B cell (primary cell): ENCODE measurements around the gene SLF2. TPM values are rescaled to one million over a fixed set of nuclear protein-coding genes. Genes with fewer than 3 reads are reported as not detected.
"Not testable (repeated sequence)": the region's sequence is repeated elsewhere in the genome, so short reads cannot be mapped to it uniquely, and the experiment has no call there.

Source experiments
- ATAC-seq: fragments of 200-7000 bp; cut with Tn5 transposase; one replicate; pipeline ENCODE4 v1.10.0; 2021; ENCODE audit warnings: low read depth, mild to moderate bottlenecking, moderate number of reproducible peaks, moderate library complexity
- CTCF ChIA-PET: fragments of 350-600 bp; sonication (Branson Sonifier 250); formaldehyde crosslinking; loops from one replicate; lab custom pipeline; 2021; ENCODE audit warnings: antibody characterized with exemption, inconsistent platforms; lab: Charles Lee
- POLR2A ChIA-PET: fragments of 350-600 bp; sonication (Branson Sonifier 250); formaldehyde crosslinking; loops from one replicate; lab custom pipeline; 2021; ENCODE audit warnings: antibody characterized with exemption; lab: Charles Lee
- DNase-seq: peaks from one replicate; pipeline ENCODE4 v3.0.0; 2013
- H2AFZ ChIP-seq: 2 replicates; pipeline ENCODE4 v1.6.1; 2012; ENCODE audit warnings: mild to moderate bottlenecking, low read depth, low read length; ENCODE audit not compliant: insufficient read depth, poor library complexity, severe bottlenecking
- H3K27ac ChIP-seq, 2 donors: 1 replicate in 1 of 2; 2 replicates in 1 of 2; pipeline ENCODE4 v1.5.1; 2012 to 2013; ENCODE audit warnings: low read length in 2 of 2, mild to moderate bottlenecking in 2 of 2, moderate library complexity in 1 of 2
- H3K27me3 ChIP-seq, 4 experiments: fragments of 200-600 bp in 1 of 4; sonication (generic) in 1 of 4; replicated peaks in 1 of 4; 1 replicate in 2 of 4; 2 replicates in 2 of 4; pipeline versions ENCODE4 v1.6.1 to v1.7.0; 2013 to 2016; ENCODE audit warnings: low read length in 3 of 4, mild to moderate bottlenecking in 2 of 4, mixed read lengths in 1 of 4, moderate library complexity in 1 of 4; ENCODE audit not compliant: insufficient read depth in 4 of 4, control insufficient read depth in 3 of 4; ENCODE audit errors: control extremely low read depth in 1 of 4
- H3K36me3 ChIP-seq, 2 experiments: replicated peaks in 1 of 2; 1 replicate in 1 of 2; 2 replicates in 1 of 2; pipeline versions ENCODE4 v1.6.1 to v1.7.1; 2013; ENCODE audit warnings: low read length in 1 of 2; ENCODE audit not compliant: insufficient read depth in 2 of 2, control insufficient read depth in 1 of 2; ENCODE audit errors: control extremely low read depth in 1 of 2, extremely low read depth in 1 of 2
- H3K4me1 ChIP-seq, 2 donors: fragments of 200-600 bp in 1 of 2; sonication (generic) in 1 of 2; 1 replicate in 1 of 2; 2 replicates in 1 of 2; pipeline versions ENCODE4 v1.5.1 to v1.6.1; 2013 to 2017; ENCODE audit warnings: low read length in 2 of 2; ENCODE audit not compliant: control insufficient read depth in 2 of 2, insufficient read depth in 2 of 2
- H3K4me2 ChIP-seq: replicated peaks from 2 replicates; pipeline ENCODE3; 2012; ENCODE audit warnings: mild to moderate bottlenecking, low read depth, low read length; ENCODE audit not compliant: poor library complexity, severe bottlenecking
- H3K4me3 ChIP-seq, 5 experiments: fragments of 200-600 bp in 1 of 5; sonication (generic) in 1 of 5; 1 replicate in 3 of 5; 2 replicates in 2 of 5; pipeline versions ENCODE4 v1.5.1 to v1.7.0; 2011 to 2016; ENCODE audit warnings: low read length in 4 of 5, mild to moderate bottlenecking in 4 of 5, low read depth in 2 of 5, control low read depth in 1 of 5, moderate library complexity in 1 of 5; ENCODE audit not compliant: insufficient read depth in 1 of 5; ENCODE audit errors: control extremely low read depth in 1 of 5, extremely low read depth in 1 of 5
- H3K79me2 ChIP-seq: fragments of 200-600 bp; sonication (generic); one replicate; pipeline ENCODE4 v1.6.0; 2016; ENCODE audit warnings: low read length; ENCODE audit not compliant: control insufficient read depth, insufficient read depth
- H3K9ac ChIP-seq: fragments of 200-600 bp; sonication (generic); 2 replicates; pipeline ENCODE4 v1.6.1; 2017; ENCODE audit warnings: mild to moderate bottlenecking, low read length, moderate library complexity
- H3K9me3 ChIP-seq, 3 donors: one replicate each; pipeline versions ENCODE4 v1.6.1 to v1.7.1; 2013; ENCODE audit warnings: low read length in 2 of 3; ENCODE audit not compliant: control insufficient read depth in 2 of 3, insufficient read depth in 1 of 3; ENCODE audit errors: control extremely low read depth in 1 of 3
- H4K20me1 ChIP-seq: 2 replicates; pipeline ENCODE4 v1.6.0; 2012; ENCODE audit warnings: mild to moderate bottlenecking, low read length; ENCODE audit not compliant: insufficient read depth, control insufficient read depth, poor library complexity, severe bottlenecking
- H3K27ac Mint-ChIP-seq: one replicate; pipeline ENCODE4 v1.8.0; 2021; ENCODE audit warnings: mixed read lengths
- H3K27me3 Mint-ChIP-seq: one replicate; pipeline ENCODE4 v1.8.0; 2021; ENCODE audit warnings: mixed read lengths
- H3K4me1 Mint-ChIP-seq: one replicate; pipeline ENCODE4 v1.8.0; 2021; ENCODE audit warnings: mixed read lengths
- H3K4me3 Mint-ChIP-seq: one replicate; pipeline ENCODE4 v1.8.0; 2021; ENCODE audit warnings: mixed read lengths
- H3K9me3 Mint-ChIP-seq: one replicate; pipeline ENCODE4 v1.8.0; 2022; ENCODE audit warnings: mixed read lengths; ENCODE audit not compliant: insufficient read depth
- CTCF ChIP-seq: fragments of 200-600 bp; IDR thresholded peaks from one replicate; pipeline ENCODE4 v1.8.0; 2022; ENCODE audit warnings: antibody characterized with exemption, mild to moderate bottlenecking
- EZH2 ChIP-seq: IDR thresholded peaks from 2 replicates; pipeline ENCODE4 v1.6.1; 2012; ENCODE audit warnings: borderline replicate concordance, low read depth, mild to moderate bottlenecking, moderate library complexity, low read length; ENCODE audit not compliant: insufficient read depth, poor library complexity, severe bottlenecking
- WGBS: methylation state at CpG from one replicate; pipeline ENCODE4 v1.1.5; 2013; ENCODE audit warnings: missing lambda C conversion rate; ENCODE audit not compliant: insufficient coverage; 5-methylcytosine and 5-hydroxymethylcytosine counted together
- intact Hi-C: fragments of 100-400 bp; cut with micrococcal nuclease; formaldehyde crosslinking; loops from one replicate; pipeline ENCODE4 v1.10.0; 2022
- polyA plus RNA-seq: library from polyadenylated mRNA; depleted of rRNA; stranded (reverse); fragments of >200 nt; gene quantifications from 2 replicates; pipeline ENCODE4 v1.2.3, GENCODE V29; 2012
- total RNA-seq, 2 donors: library from RNA; stranded (reverse); fragments of 120-200 nt in 1 of 2; gene quantifications; 1 replicate in 1 of 2; 2 replicates in 1 of 2; pipeline versions ENCODE4 v1.2.3 to v1.2.4, GENCODE V29; 2013 to 2022

The SLF2 gene
- total and polyA plus RNA-seq, 2 donors (not counting 1 experiment from before 2014, with no cell fraction given) = 11.8 to 65.6 TPM

- no peak overlapping the region for H3K27ac ChIP-seq
- no peak overlapping the region for H3K4me2 ChIP-seq
- H3K9me3 ChIP-seq = no peaks in the 10 kb centered on the region
- H3K9me3 Mint-ChIP-seq = no peaks in the 10 kb centered on the region
- no peaks in the 10 kb centered on the region for H3K79me2 ChIP-seq
- POLR2A ChIA-PET = no interaction called here
- no peaks in the 10 kb centered on the region for H3K4me1 ChIP-seq
- no peak for DNase-seq
- no peaks in the 10 kb centered on the region for H3K36me3 ChIP-seq
- H3K27me3 Mint-ChIP-seq = peaks cover 4% of the 10 kb centered on the region
- H3K4me3 Mint-ChIP-seq = no peak overlapping the region
- intact Hi-C loops = no loop called here
- no peaks in the 10 kb centered on the region for H3K4me1 Mint-ChIP-seq
- no peak for ATAC-seq
- WGBS = 86% methylated on average over 23 of the region's 23 CpGs
- no peak overlapping the region for H3K27ac Mint-ChIP-seq
- H3K9ac ChIP-seq = no peak overlapping the region
- H4K20me1 ChIP-seq = no peaks in the 10 kb centered on the region
- H3K4me3 ChIP-seq = no peak overlapping the region
- no peak overlapping the region for H2AFZ ChIP-seq
- peaks cover 0 to 6% (median under 1%) of the 10 kb centered on the region in 4 experiments for H3K27me3 ChIP-seq
- no peak for TF ChIP-seq CTCF
- TF ChIP-seq EZH2 = no peak
- CTCF ChIA-PET = no interaction called here
Measured at GRCh38 chr10:100882671-100883311, 30.0 kb upstream of the SLF2 start.

- Histone ChIP-seq H3K27me3 (peaks cover 0 to 6% (median 0%) of the 10 kb centered on the region in 4 experiments), H3K36me3 (no peaks in the 10 kb centered on the region), H4K20me1 (no peaks in the 10 kb centered on the region), H3K4me3 (no peak overlapping the region), H3K79me2 (no peaks in the 10 kb centered on the region), H3K4me1 (no peaks in the 10 kb centered on the region), H3K27ac (no peak overlapping the region), H2AFZ (no peak overlapping the region), H3K9me3 (no peaks in the 10 kb centered on the region), H3K4me2 (no peak overlapping the region), H3K9ac (no peak overlapping the region)
- CTCF ChIA-PET = no interaction called here
- peaks cover 2% of the 10 kb centered on the region for H3K27me3 Mint-ChIP-seq
- H3K4me1 Mint-ChIP-seq = no peaks in the 10 kb centered on the region
- no peak for TF ChIP-seq EZH2
- no peak for TF ChIP-seq CTCF
- no peaks in the 10 kb centered on the region for H3K9me3 Mint-ChIP-seq
- intact Hi-C loops = no loop called here
- H3K4me3 Mint-ChIP-seq = no peak overlapping the region
- no peak for ATAC-seq
- WGBS = 87% methylated on average over 14 of the region's 14 CpGs
- H3K27ac Mint-ChIP-seq = no peak overlapping the region
- POLR2A ChIA-PET = no interaction called here
- no peak for DNase-seq
Measured at GRCh38 chr10:100883312-100883821, 29.4 kb upstream of the SLF2 start.

- H3K9me3 Mint-ChIP-seq, H3K4me3 ChIP-seq, H3K4me1 ChIP-seq, H3K9me3 ChIP-seq, H3K27ac Mint-ChIP-seq, DNase-seq, H3K36me3 ChIP-seq, H3K79me2 ChIP-seq, H3K27me3 ChIP-seq, H4K20me1 ChIP-seq, CTCF ChIA-PET, intact Hi-C loops, H3K4me3 Mint-ChIP-seq, POLR2A ChIA-PET, H2AFZ ChIP-seq, H3K27ac ChIP-seq, H3K4me1 Mint-ChIP-seq, ATAC-seq, H3K9ac ChIP-seq, H3K4me2 ChIP-seq: not testable (repeated sequence)
- peaks cover 20% of the 10 kb centered on the region for H3K27me3 Mint-ChIP-seq
- WGBS = 96% methylated on average over 4 of the region's 13 CpGs
Measured at GRCh38 chr10:100885611-100886010, 27.2 kb upstream of the SLF2 start.
